GM19193 (cell line): ENCODE data around the gene UBE2Q1.

Experiments
- POLR2A ChIP-seq: IDR thresholded peaks from 4 replicates; pipeline ENCODE4 v1.6.1; 2011; ENCODE audit not compliant: insufficient read depth, insufficient read length; ENCODE audit errors: extremely low read depth

UBE2Q1 gene

DNA sequence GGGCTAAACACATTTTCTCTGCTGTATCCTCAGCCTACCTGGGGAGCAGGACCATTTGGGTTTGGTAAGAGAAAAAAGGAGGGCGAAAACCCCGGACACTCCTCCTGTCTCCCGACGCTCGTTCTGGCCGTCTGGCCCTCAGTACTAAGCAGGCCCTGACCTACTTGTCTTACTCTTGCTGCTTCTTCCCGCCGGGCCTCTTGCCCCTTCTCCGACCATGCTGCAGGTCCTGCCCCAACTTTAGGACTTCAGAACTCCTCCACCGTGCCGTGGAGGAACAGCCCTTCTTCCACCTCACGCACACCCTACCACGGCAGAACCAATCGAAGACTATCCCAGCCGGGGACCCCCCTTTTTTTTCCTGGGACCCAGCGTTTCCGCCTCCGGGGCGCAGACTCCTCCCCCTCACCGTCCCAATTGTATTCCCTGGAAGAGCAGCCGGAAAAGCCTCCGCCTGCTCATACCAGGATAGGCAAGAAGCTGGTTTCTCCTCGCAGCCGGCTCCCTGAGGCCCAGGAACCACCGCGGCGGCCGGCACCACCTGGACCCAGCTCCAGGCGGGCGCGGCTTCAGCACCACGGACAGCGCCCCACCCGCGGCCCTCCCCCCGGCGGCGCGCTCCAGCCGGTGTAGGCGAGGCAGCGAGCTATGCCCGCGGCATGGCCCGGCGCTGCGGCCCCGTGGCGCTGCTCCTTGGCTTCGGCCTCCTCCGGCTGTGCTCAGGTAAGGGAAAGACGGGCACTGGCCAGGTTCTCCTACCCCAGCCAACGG, 9.1 kb upstream of the UBE2Q1 start, which contains the start of gene CHRNB2:
CHRNB2 (plus strand) TSS at position 393 of the 771 bp plus-strand sequence; CDS start at position 660, 267 bp downstream.
- TF ChIP-seq POLR2A, result no peak

DNA sequence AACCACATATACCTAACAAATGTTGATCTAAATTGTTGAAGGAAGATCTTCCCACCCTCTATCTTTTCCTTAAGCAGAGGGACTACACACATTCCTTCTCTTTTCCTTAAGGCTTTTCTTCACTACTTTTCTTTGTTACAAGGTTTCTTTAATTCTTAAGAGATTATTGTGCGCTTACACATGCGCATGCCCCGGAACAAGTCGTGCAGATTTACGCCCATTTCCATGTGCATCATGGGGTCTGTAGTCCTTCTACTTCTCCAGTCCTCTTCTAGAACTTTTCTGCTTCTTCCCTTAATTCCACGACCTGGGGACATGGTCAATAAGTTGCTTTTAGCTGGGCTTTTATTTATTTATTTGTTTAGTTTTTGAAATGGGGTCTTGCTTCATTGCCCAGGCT, 7.4 kb upstream of the UBE2Q1 start:
- no peak for TF ChIP-seq POLR2A

DNA sequence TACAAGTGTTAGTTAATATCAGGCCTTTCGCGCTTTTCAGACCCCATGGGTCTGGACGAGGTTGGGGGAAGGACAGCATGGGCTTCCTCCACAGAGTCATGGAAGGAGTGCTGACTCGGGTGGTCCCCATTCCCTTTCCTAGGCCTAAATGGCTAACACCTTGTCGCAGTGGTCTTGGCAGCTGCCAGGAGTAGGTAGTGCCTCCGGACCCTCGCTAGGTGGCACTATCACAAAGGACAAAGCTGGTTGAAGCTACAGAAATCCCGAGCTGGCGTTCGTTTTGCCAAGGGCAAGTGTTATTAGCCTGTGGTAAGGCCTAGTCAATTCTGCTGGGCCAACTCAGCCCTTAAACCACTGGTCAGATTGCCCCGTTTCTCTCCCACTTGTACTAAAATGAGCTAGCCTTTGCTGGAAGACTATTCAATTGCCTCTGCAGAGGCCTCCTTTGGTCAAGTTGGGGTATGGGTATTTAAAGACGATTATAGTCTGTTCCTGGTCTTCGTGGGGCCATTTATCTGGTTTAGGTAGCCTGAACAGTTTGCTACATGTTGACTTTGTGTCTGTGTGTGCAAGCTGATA, 1.1 kb upstream of the UBE2Q1 start:
- no peak for TF ChIP-seq POLR2A

DNA sequence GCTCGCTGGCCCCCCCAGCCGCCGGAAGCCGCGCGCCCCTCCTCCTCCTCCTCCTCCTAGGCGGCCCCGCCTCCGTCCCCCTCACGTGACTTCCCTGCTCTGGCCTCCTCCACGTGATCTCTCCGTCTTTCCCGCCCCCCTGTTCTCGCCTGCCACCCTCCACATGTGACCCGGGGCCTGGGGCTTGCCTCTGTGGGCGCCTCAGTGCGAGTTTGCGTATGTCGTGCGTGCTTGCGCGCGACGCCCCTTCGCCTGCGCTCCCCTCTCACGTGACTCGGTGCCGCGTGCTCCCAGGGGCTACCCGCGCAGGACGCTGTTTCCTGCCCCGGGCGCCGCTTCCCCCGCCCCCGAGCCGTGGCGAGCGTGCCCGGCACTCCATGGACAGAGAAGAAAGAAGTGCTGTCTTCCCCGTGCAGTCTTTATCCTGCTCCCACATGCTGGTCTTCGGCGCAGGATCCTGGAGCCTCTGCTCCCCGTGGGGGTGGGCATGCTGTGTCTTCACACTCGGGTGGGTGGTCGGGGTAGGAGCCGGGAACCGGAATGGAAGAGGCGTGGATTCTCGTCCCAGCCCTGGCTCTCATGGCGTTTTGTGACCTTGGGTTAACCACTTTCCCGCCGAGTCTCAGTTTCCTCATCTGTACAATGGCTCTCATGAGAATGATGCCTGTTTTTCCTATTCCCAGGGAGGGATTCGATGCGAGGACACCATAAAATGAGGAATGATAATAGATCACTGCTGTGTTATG, 431 bp upstream of the UBE2Q1 start:
- TF ChIP-seq POLR2A, result peak; percentile 67

DNA sequence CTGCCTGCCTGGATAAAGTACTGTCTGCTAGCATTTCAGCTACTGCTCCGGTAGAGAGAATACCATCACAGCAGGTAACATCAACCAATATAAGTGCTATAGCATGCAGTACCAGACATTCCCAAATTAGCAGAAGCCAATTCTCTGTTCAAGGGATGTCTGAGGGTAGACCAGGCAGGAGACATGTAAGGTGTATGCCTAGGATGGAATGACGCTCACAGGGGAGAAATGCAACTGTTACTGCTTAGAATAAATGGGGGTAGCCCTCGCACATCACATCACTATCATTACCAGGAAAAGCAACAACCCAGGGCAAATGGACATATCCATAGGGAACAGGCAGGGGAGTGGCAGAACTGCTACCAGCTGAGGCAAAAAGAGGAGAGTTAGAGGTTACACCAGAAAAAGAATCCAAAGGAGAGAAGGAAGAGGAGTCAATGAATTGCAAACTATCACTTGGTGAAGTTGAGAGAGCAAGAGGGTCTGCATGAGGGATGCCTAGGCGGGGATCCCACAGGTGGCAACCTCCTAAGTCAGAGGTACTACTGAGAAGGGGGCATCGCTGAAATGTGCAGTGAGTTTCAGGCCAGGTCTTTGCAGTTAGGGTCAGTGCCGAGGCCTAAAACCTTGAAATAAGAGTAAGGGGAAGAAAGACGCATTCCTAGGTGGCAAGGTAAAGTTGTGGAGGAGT, 1.1 kb downstream of the UBE2Q1 start:
- no peak for TF ChIP-seq POLR2A

DNA sequence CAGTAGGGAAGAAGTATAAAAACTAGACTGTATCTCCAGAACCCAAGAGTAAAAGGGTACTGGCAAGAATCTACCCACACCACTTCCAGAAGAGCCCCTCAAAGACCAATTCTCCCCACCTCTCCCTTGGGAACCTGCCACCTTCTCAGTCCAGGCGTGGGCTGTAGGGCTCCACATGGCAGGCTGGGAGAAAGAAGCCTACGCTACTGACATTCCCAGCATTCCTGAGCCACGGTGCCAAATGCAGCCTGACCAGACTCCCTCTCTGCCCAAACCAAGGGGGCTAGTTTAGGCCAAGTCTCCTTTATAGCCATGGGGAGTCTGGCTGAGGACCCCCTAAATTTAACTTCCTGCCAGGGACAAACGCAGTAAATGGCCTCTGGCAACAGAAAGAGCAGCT, 2.0 kb downstream of the UBE2Q1 start:
- TF ChIP-seq POLR2A, result no peak

DNA sequence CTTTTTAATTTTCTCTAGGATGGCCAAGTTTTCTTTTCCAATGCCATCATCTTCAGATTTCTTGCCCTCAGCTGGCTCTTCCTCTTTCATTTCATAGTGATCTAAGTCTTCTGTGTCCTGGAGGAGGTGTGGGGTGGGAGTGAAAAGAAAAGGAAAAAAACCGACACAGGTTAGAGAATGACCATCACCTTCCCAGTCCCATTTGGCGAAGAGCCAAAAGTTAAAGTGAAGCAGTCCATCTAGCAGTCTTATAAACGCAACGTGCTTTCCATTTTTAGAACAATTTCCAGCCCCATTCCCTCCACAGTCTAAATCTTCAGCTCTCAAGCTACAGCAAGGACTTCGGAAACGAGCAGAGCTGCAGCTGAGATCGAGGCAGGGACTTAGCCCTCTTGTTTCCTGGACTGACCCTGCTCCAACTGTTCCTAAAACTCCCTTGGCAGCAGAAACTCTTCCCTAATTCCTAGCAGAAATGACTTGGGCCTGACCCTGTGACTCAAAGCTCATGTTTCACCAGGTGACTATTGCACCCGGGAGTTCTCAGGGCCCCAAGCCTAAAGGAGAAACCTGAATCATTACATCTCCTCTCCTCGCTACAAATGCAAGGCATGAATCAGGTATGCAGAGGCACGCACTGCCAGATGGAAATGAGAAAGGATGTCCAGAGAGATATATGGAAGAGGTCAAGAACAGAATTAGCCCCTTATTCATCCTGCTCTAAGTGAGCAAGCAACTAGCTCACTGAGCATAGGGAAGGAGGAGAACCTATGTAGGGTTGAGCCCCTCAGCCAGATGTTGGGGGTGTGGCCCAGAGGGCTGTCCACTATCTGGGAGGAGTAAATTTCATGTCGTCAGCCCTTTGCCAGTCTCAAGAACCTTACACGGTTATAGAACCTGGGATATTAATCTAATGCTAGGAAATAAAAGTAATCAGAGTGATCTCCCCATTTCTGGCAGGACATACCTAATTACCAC, 5.1 kb downstream of the UBE2Q1 start:
- no peak for TF ChIP-seq POLR2A

DNA sequence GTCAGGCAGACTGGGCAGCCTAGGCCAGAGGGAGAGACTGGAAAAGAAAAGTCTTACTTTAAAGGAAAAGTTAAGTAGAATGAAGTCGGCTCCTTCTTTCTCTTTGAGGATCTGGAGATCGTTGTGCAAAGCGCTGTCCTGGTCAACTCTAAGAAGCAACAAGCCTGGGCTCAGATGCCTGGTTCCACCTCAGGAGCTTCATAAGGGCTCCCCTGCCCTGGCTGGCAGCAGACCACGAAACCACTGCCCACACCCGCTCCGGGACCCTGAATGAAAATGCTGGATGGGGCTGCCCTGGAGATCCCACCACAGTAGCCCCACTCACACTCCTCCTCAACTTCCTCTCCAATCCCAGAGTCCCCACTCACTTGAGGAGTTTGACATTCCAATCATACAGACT, 6.4 kb downstream of the UBE2Q1 start:
- TF ChIP-seq POLR2A, result no peak

DNA sequence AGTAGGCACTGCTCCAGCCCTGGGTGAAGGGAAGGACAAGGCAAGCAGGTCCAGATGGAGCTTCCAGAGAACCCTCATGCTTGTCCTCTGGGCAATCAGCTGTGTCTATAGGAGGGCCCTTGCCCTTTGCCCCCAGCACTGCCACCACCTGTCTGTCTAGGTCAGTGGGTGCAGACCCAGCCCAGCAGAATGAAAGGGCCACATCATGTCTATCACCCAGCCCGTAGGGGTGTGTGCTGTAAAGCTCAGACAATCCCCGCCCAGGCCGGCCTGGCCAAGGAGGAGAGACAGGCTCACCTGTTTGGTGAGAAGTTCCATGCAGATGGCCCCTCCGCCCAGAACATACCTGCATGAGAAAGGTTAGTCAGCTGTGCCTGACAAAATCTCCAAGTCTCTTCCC, 7.0 kb downstream of the UBE2Q1 start:
- no peak for TF ChIP-seq POLR2A

DNA sequence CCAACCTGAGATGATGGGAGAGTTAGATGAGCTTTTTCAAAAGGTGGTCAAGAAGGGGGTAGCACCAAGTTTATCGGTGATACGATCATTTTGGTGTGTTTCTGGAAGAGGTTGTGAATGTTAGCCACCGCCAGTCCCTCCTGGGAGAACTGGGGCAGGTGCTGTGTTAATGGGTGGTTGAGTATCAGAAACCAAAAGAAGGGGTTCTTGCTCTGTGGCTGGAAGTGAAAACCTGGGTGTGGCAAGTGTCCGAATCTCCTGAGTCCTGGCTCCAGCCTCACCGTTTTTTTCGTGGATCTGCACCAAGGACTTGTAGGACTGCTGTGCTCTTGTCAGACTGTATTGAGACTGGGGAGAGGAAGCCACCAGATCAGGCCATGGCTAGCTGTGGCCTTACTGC, 7.8 kb downstream of the UBE2Q1 start:
- TF ChIP-seq POLR2A, result no peak

DNA sequence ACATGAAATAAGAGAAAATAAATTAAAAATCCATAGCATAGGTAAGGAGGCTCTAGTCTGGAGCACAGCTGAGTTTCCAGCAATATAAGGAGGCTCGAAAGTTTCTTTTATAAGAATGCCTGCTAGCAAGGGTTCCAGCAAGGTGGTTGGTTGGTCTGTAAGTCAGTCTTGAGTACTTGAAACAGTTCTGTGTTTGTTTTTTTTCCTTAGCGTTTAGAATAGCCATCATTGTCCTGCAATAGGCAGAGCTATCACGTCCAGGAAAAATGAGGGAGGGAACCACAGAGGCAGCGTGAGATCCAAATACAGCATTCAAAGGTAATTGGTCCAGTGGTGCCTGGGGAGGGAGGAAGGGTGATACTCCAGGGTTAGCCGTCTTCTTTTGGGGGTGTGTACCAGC, 8.4 kb downstream of the UBE2Q1 start:
- no peak for TF ChIP-seq POLR2A

DNA sequence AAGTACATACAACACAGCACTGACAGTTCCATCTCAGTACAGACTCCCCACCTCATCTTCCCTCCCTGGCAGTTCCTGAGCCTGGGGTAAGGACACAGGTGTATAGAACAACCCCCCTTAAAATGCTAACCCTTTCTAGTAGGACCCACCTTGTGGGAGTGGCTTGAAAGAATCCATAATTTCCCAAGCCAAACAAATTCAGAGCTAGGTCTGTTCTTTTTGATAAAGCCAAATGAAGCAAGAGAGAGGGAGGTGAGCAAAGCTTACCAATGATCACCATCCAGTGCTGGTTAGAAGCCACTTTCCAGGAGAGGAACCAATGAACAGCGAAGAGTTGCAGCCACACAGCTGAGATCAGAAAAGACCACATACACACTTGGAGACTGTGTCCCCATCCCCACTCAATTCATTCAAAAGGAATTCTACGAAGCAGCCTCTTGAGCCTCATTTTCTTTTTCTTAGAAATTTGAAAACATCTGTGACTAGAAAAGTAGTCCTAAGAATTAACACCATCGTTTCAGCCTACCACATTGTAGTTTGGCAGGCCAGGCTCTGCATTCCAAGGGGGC, 9.2 kb downstream of the UBE2Q1 start:
- TF ChIP-seq POLR2A, result no peak

DNA sequence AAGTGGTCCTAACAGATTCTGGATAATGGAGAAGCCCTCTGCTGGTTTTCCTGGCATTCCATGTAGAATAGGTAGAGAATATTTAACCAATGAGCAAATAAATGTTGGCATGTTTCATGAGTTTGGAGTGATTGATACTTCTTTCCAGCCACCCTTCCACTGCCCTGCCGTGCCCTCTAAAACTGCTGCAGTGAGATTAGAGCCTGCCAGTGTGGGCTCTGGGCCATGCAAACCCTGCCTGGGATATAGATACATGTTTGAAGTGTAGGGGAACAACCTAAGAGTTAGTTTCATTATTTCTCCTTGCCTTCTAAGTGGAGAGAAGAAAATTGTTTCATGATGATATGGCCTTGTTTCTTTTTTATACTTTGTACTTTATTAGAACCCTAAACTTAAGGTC, 10.4 kb downstream of the UBE2Q1 start:
- TF ChIP-seq POLR2A, result no peak
